Fibroblast of lung (primary cell): ENCODE measurements around the gene NTSR2. TPM values are rescaled to one million over a fixed set of nuclear protein-coding genes. Genes with fewer than 3 reads are reported as not detected.

Source experiments
- DNase-seq, 2 donors: peaks; one replicate each; pipeline versions ENCODE4 v3.0.0 to v3.0.0-alpha.2; 2010; ENCODE audit warnings: low read depth in 2 of 2
- H2AFZ ChIP-seq: 2 replicates; pipeline ENCODE4 v1.5.1; 2012; ENCODE audit warnings: low read length, control low read depth, inconsistent platforms
- H3K27ac ChIP-seq: 2 replicates; pipeline ENCODE4 v1.5.1; 2011; ENCODE audit warnings: low read length, control low read depth; ENCODE audit not compliant: insufficient read depth
- H3K27me3 ChIP-seq: 2 replicates; pipeline ENCODE4 v1.5.1; 2011; ENCODE audit warnings: mild to moderate bottlenecking, low read length; ENCODE audit not compliant: control insufficient read depth, insufficient read depth
- H3K36me3 ChIP-seq: 2 replicates; pipeline ENCODE4 v1.5.1; 2011; ENCODE audit warnings: low read length; ENCODE audit not compliant: control insufficient read depth, insufficient read depth
- H3K4me1 ChIP-seq: 2 replicates; pipeline ENCODE4 v1.5.1; 2011; ENCODE audit warnings: low read length; ENCODE audit not compliant: control insufficient read depth, insufficient read depth; ENCODE audit errors: extremely low read depth
- H3K4me2 ChIP-seq: 2 replicates; pipeline ENCODE4 v1.5.1; 2011; ENCODE audit warnings: low read length, control low read depth; ENCODE audit not compliant: insufficient read depth; ENCODE audit errors: extremely low read depth
- H3K4me3 ChIP-seq, 4 experiments: fragments of 200-600 bp in 1 of 4; sonication (generic) in 1 of 4; replicated peaks in 1 of 4; 2 replicates each; pipeline ENCODE4 v1.5.1; 2011 to 2016; ENCODE audit warnings: low read length in 4 of 4, low read depth in 3 of 4, mild to moderate bottlenecking in 3 of 4, control low read depth in 2 of 4, inconsistent platforms in 1 of 4, mixed read lengths in 1 of 4; ENCODE audit not compliant: insufficient read depth in 1 of 4; ENCODE audit errors: control extremely low read depth in 1 of 4
- H3K79me2 ChIP-seq: 2 replicates; pipeline ENCODE4 v1.5.1; 2012; ENCODE audit warnings: mild to moderate bottlenecking, low read length, inconsistent platforms; ENCODE audit not compliant: control insufficient read depth, insufficient read depth
- H3K9ac ChIP-seq: 2 replicates; pipeline ENCODE4 v1.5.1; 2011; ENCODE audit warnings: mild to moderate bottlenecking, low read length, control low read depth; ENCODE audit not compliant: insufficient read depth
- H3K9me3 ChIP-seq: 2 replicates; pipeline ENCODE4 v1.5.1; 2012; ENCODE audit warnings: low read depth, low read length; ENCODE audit not compliant: control insufficient read depth, insufficient read depth
- H4K20me1 ChIP-seq: 2 replicates; pipeline ENCODE4 v1.5.1; 2011; ENCODE audit warnings: low read length; ENCODE audit not compliant: control insufficient read depth, insufficient read depth; ENCODE audit errors: extremely low read depth
- EZH2 ChIP-seq: IDR thresholded peaks from 2 replicates; pipeline ENCODE4 v1.5.1; 2012; ENCODE audit warnings: low read length, control low read depth, mild to moderate bottlenecking; ENCODE audit errors: missing control alignments
- polyA plus RNA-seq, 2 donors: library from polyadenylated mRNA; depleted of rRNA in 1 of 2; stranded (reverse) in 1 of 2; unstranded in 1 of 2; fragments of >200 nt; gene quantifications; 2 replicates each; pipeline ENCODE4 v1.2.1, GENCODE V29; 2011 to 2012; ENCODE audit warnings: missing spikeins in 1 of 2
- total RNA-seq: library from RNA; depleted of rRNA; stranded (reverse); fragments of >200 nt; gene quantifications from 2 replicates; pipeline ENCODE4 v1.2.1, GENCODE V29; 2014
- TF ChIP-seq, protein P1 (sequence below), 2 donors: IDR thresholded peaks in 1 of 2; conservative IDR thresholded peaks in 1 of 2; 1 replicate in 1 of 2; 2 replicates in 1 of 2; pipeline ENCODE4 v1.5.1; 2011 to 2012; ENCODE audit warnings: low read length in 2 of 2, control low read depth in 1 of 2, inconsistent platforms in 1 of 2, low read depth in 1 of 2, mild to moderate bottlenecking in 1 of 2

Gene NTSR2
- total and polyA plus RNA-seq, 2 donors (not counting 1 experiment from before 2014, with no cell fraction given) = not detected

GRCh38 chr2:11675423-11676112, 5.6 kb upstream of the NTSR2 start:
- Histone ChIP-seq H3K36me3 (no peaks in the 10 kb centered on the region), H3K27me3 (peaks cover 5% of the 10 kb centered on the region), H3K9ac (no peak overlapping the region), H3K27ac (no peak overlapping the region), H4K20me1 (no peaks in the 10 kb centered on the region), H2AFZ (no peak overlapping the region), H3K4me3 (no peak overlapping the region), H3K79me2 (no peaks in the 10 kb centered on the region), H3K4me2 (no peak overlapping the region), H3K4me1 (peaks cover 14% of the 10 kb centered on the region), H3K9me3 (no peaks in the 10 kb centered on the region)
- DNase-seq = no peak
- TF ChIP-seq EZH2 = no peak
- TF ChIP-seq, protein P1, sequence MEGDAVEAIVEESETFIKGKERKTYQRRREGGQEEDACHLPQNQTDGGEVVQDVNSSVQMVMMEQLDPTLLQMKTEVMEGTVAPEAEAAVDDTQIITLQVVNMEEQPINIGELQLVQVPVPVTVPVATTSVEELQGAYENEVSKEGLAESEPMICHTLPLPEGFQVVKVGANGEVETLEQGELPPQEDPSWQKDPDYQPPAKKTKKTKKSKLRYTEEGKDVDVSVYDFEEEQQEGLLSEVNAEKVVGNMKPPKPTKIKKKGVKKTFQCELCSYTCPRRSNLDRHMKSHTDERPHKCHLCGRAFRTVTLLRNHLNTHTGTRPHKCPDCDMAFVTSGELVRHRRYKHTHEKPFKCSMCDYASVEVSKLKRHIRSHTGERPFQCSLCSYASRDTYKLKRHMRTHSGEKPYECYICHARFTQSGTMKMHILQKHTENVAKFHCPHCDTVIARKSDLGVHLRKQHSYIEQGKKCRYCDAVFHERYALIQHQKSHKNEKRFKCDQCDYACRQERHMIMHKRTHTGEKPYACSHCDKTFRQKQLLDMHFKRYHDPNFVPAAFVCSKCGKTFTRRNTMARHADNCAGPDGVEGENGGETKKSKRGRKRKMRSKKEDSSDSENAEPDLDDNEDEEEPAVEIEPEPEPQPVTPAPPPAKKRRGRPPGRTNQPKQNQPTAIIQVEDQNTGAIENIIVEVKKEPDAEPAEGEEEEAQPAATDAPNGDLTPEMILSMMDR (conservative IDR thresholded peaks at IDR 0.05 in 1 of 2, IDR thresholded peaks at IDR 0.05 in 1 of 2; ENCODE audit: low read depth in 1 of 2, low read length in 2 of 2) = no peak

GRCh38 chr2:11674983-11675382, 5.0 kb upstream of the NTSR2 start:
- Histone ChIP-seq H4K20me1 (no peaks in the 10 kb centered on the region), H3K79me2 (no peaks in the 10 kb centered on the region), H3K27ac (no peak overlapping the region), H3K4me3 (no peak overlapping the region), H3K4me1 (peaks cover 8% of the 10 kb centered on the region), H3K9me3 (no peaks in the 10 kb centered on the region), H3K9ac (no peak overlapping the region), H3K27me3 (peaks cover 5% of the 10 kb centered on the region), H3K36me3 (no peaks in the 10 kb centered on the region), H3K4me2 (no peak overlapping the region), H2AFZ (no peak overlapping the region)
- DNase-seq = no peak
- TF ChIP-seq EZH2 = no peak
- TF ChIP-seq, protein P1 (conservative IDR thresholded peaks at IDR 0.05 in 1 of 2, IDR thresholded peaks at IDR 0.05 in 1 of 2; ENCODE audit: low read depth in 1 of 2, low read length in 2 of 2) = no peak

DNA sequence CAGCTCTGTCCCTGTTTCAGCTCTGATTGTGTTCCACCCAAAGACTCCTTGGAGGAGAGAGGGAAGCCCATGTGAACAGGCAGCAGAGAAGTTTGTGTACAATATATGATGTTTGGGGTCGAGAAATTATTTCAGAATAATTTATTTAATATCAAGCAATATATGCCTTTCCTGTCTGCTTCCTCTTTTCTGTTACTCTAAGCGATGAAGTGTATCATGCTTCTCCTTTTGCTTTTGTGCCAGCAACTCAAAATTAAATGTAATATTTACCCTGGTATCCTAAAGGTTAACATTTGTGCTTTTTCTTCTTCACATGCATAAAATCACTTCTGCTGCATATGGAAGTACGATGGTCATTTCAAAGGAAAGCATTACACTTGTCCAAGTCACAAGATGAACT, 2.4 kb upstream of the NTSR2 start:
- H3K27me3 ChIP-seq = peaks cover 8% of the 10 kb centered on the region
- H4K20me1 ChIP-seq = no peaks in the 10 kb centered on the region
- no peak overlapping the region for H3K4me2 ChIP-seq
- no peak overlapping the region for H3K4me3 ChIP-seq
- H2AFZ ChIP-seq = no peak overlapping the region
- H3K9me3 ChIP-seq = no peaks in the 10 kb centered on the region
- H3K4me1 ChIP-seq = peaks cover 6% of the 10 kb centered on the region
- DNase-seq = no peak
- H3K9ac ChIP-seq = no peak overlapping the region
- no peaks in the 10 kb centered on the region for H3K36me3 ChIP-seq
- TF ChIP-seq, protein P1 (conservative IDR thresholded peaks at IDR 0.05 in 1 of 2, IDR thresholded peaks at IDR 0.05 in 1 of 2; ENCODE audit: low read depth in 1 of 2, low read length in 2 of 2) = no peak
- no peak for TF ChIP-seq EZH2
- no peak overlapping the region for H3K27ac ChIP-seq
- H3K79me2 ChIP-seq = no peaks in the 10 kb centered on the region
